Testis (tissue), 3 donors: ENCODE results near the gene TIPARP. TPM values are rescaled to one million over a fixed set of nuclear protein-coding genes. Genes with fewer than 3 reads are reported as not detected.

Experiments used
- DNase-seq: peaks from one replicate; pipeline ENCODE4 v3.0.0-alpha.2; 2019
- H3K27ac ChIP-seq, 2 donors: fragments of 200-600 bp; sonication (generic); one replicate each; pipeline ENCODE4 v1.5.1; 2019
- H3K27me3 ChIP-seq: fragments of 200-600 bp; sonication (generic); one replicate; pipeline ENCODE4 v1.5.1; 2019
- H3K36me3 ChIP-seq: fragments of 200-600 bp; sonication (generic); one replicate; pipeline ENCODE4 v1.5.1; 2017; ENCODE audit warnings: low read depth; ENCODE audit errors: missing control alignments
- H3K4me1 ChIP-seq: fragments of 200-600 bp; sonication (generic); one replicate; pipeline ENCODE4 v1.5.1; 2019
- H3K4me3 ChIP-seq, 2 donors: fragments of 200-600 bp; sonication (generic); one replicate each; pipeline ENCODE4 v1.5.1; 2017 to 2019
- H3K9me3 ChIP-seq: fragments of 200-600 bp; sonication (generic); one replicate; pipeline ENCODE4 v1.5.1; 2017
- CTCF ChIP-seq, 3 experiments: fragments of 450-650 bp in 2 of 3; fragments of 200-600 bp in 1 of 3; sonication (generic) in 1 of 3; IDR thresholded peaks; one replicate each; pipeline ENCODE4 v1.5.1; 2016 to 2019; ENCODE audit warnings: antibody characterized with exemption in 3 of 3, mild to moderate bottlenecking in 2 of 3, moderate library complexity in 1 of 3
- POLR2A ChIP-seq: fragments of 450-650 bp; IDR thresholded peaks from one replicate; pipeline ENCODE4 v1.6.1; 2017; ENCODE audit warnings: antibody characterized with exemption, mild to moderate bottlenecking, moderate library complexity
- WGBS, 2 donors: methylation state at CpG; one replicate each; pipeline ENCODE4 v1.1.5; 2018; 5-methylcytosine and 5-hydroxymethylcytosine counted together
- intact Hi-C: fragments of 100-400 bp; cut with DNase I; formaldehyde crosslinking; loops from one replicate; pipeline ENCODE4 v1.15.1; 2023; ENCODE audit warnings: low total_unique reads
- polyA plus RNA-seq: library from polyadenylated mRNA; stranded (reverse); fragments of 350-450 nt; fragmentation: Illumina TruSeq; extraction: RNeasy Lipid Tissue Mini Kit (QIAGEN cat#74804); gene quantifications from one replicate; pipeline ENCODE4 v1.2.3, GENCODE V29; 2014; ENCODE audit warnings: low read depth, low replicate concordance; ENCODE audit not compliant: insufficient read depth
- total RNA-seq, 2 donors: library from RNA; depleted of rRNA; stranded (reverse); fragments of >200 nt; gene quantifications; one replicate each; pipeline ENCODE4 v1.2.3, GENCODE V29; 2016

The TIPARP gene
- total and polyA plus RNA-seq, 3 donors from 2014 or later = 67.2 to 115 (median 70.7) TPM

GRCh38 chr3:156638271-156638670 is 36.1 kb upstream of the TIPARP start:
- H3K4me1 ChIP-seq = peaks cover 21% of the 10 kb centered on the region
- TF ChIP-seq CTCF (IDR thresholded peaks at IDR 0.05) = no peak
- no peak for TF ChIP-seq POLR2A
- H3K9me3 ChIP-seq = no peaks in the 10 kb centered on the region
- DNase-seq = no peak
- no peak overlapping the region for H3K27ac ChIP-seq
- intact Hi-C loops = no loop called here
- no peaks in the 10 kb centered on the region for H3K36me3 ChIP-seq
- 69 to 91% methylated on average over 3 to 4 of the region's 4 CpGs for WGBS, 2 donors
- H3K27me3 ChIP-seq = no peaks in the 10 kb centered on the region
- H3K4me3 ChIP-seq = no peak overlapping the region

- no peak for DNase-seq
- no peak overlapping the region for H3K4me3 ChIP-seq
- no peak overlapping the region for H3K27ac ChIP-seq
- no peaks in the 10 kb centered on the region for H3K9me3 ChIP-seq
- H3K4me1 ChIP-seq = peaks cover 8% of the 10 kb centered on the region
- intact Hi-C loops = no loop called here
- H3K36me3 ChIP-seq = no peaks in the 10 kb centered on the region
- no peak for TF ChIP-seq POLR2A
- no peak for TF ChIP-seq CTCF (IDR thresholded peaks at IDR 0.05)
- H3K27me3 ChIP-seq = no peaks in the 10 kb centered on the region
These were observed 34.9 kb upstream of the TIPARP start for GRCh38 chr3:156639414-156640023.

GRCh38 chr3:156641618-156641975 is 32.8 kb upstream of the TIPARP start:
- Histone ChIP-seq H3K27me3 (no peaks in the 10 kb centered on the region), H3K9me3 (no peaks in the 10 kb centered on the region), H3K36me3 (no peaks in the 10 kb centered on the region), H3K4me1 (peaks cover 3% of the 10 kb centered on the region), H3K4me3 (no peak overlapping the region), H3K27ac (no peak overlapping the region)
- no peak for TF ChIP-seq POLR2A
- no peak for TF ChIP-seq CTCF (IDR thresholded peaks at IDR 0.05)
- intact Hi-C loops = no loop called here
- DNase-seq = no peak
- 0 to 88% methylated on average over 1 of the region's 1 CpG for WGBS, 2 donors

GRCh38 chr3:156642750-156643728 is 31.4 kb upstream of the TIPARP start:
- Histone ChIP-seq H3K9me3 (no peaks in the 10 kb centered on the region), H3K4me1 (peaks cover 3% of the 10 kb centered on the region), H3K27ac (peak overlapping the region in 1 of 2 donors; percentile 38), H3K27me3 (no peaks in the 10 kb centered on the region), H3K4me3 (no peak overlapping the region), H3K36me3 (no peaks in the 10 kb centered on the region)
- intact Hi-C loops = no loop called here
- DNase-seq = no peak
- no peak for TF ChIP-seq CTCF (IDR thresholded peaks at IDR 0.05)
- no peak for TF ChIP-seq POLR2A
- 45 to 71% methylated on average over 5 to 8 of the region's 8 CpGs for WGBS, 2 donors
